ENCODE data around the gene ECI1. TPM values are rescaled to one million over a fixed set of nuclear protein-coding genes. Genes with fewer than 3 reads are reported as not detected.
A peak's percentile ranks its signal among the peaks of the same experiment; 100 is the strongest.

The ECI1 gene
- total RNA-seq, 2 donors from 2014 or later = 29.1 to 51.1 TPM

DNA sequence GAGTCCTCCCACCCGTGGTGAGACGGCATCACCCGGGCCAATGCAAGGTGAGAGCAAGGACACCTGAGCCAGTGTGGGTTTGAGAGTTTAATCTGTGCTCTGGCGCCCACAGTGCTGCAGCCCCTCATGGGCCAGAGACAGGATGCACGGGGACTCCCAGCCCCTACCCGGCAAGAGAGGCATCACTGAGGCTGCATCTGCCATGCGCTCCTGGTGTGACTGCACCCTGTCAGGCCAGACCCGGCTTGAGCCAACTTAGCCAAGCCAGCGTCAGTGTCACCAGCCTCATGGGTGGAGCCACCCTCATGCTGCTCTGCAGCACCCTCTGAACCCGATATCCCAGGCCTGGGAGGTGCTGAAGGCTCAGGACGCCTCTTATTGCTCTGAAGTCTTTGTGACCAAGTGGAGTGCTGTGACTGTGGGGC is 39.5 kb downstream of the ECI1 start:
- DNase-seq (ENCODE audit: low spot score) (no peak), ATAC-seq (no peak)
- Mint-ChIP-seq H3K9me3 (no peaks in the 10 kb centered on the region), H3K27ac (no peak overlapping the region), H3K36me3 (peaks cover 6% of the 10 kb centered on the region), H3K4me1 (ENCODE audit: low read depth in 2 of 2) (peaks cover 21 to 23% of the 10 kb centered on the region in 2 donors), H3K4me3 (peak overlapping the region; percentile 47), H3K27me3 (no peaks in the 10 kb centered on the region)

GRCh38 chr16:2210386-2211365 is 40.7 kb downstream of the ECI1 start, which contains the start of gene BRICD5:
BRICD5 (minus strand) TSS chr16:2210863; CDS start chr16:2210833, 30 bp downstream.
- Mint-ChIP-seq H3K27me3 (no peaks in the 10 kb centered on the region), H3K27ac (no peak within 1 kb of the TSS), H3K4me3 (no peak within 1 kb of the TSS), H3K4me1 (ENCODE audit: low read depth in 2 of 2) (peaks cover 26 to 28% of the 10 kb centered on the region in 2 donors), H3K36me3 (peaks cover 6% of the 10 kb centered on the region), H3K9me3 (no peaks in the 10 kb centered on the region)
- no peak for DNase-seq (ENCODE audit: low spot score)
- no peak for ATAC-seq

DNA sequence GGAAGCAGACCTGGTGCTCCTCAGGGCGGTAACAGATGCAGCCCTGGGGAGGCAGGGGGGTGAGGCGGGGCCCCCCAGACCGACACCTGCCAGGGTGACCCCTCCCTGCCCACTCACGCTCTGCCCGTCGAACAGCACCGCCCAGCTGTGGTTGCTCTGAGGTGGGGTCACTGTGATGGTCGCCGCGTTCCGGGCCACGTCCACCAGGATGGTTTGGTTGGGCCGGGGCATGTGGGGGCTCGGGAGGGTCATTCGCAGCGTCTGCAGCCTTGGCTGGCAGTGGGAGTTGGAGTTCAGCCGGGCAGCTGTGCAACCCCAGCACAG is 41.4 kb downstream of the ECI1 start:
- Mint-ChIP-seq H3K27ac (no peak overlapping the region), H3K4me1 (ENCODE audit: low read depth in 2 of 2) (peaks cover 26 to 28% of the 10 kb centered on the region in 2 donors), H3K27me3 (no peaks in the 10 kb centered on the region), H3K9me3 (no peaks in the 10 kb centered on the region), H3K36me3 (peaks cover 6% of the 10 kb centered on the region), H3K4me3 (no peak overlapping the region)
- no peak for DNase-seq (ENCODE audit: low spot score)
- no peak for ATAC-seq

DNA sequence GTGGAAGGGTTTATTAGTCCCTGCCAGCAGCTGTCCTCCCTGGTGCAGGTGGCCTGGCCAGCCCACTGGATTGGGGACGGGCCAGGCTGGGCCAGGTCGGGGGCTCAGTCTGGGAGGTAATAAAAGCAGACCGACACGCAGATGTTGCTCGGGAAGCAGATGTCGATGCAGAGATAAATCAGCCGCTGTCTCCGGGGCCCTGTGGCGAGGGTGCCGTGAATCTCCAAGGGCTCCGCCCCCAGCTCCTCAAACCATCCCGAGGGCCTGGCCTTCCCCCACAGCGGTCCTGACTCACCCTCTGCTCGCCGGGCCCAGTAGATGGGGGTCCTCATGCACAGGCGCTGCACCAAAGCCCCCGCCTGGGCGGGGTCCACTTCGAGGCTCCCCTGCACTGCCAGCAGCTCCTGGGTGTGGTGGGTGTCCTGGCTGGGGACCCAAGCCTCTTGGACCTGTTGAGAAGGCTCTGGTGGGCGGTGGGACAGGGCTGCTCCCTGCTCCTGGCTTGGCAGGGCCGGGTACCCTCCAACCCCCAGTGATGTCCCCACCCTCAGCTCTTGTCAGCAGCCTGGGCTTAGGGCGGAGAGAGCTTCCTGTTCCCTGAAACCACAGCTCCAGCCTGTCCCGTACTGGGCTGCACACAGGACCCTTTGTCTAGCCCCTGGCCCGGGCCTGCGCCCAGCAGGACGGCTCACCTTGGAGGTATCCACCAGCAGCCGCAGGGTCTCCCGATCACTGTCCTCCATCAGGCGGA is 42.0 kb downstream of the ECI1 start:
- Mint-ChIP-seq H3K9me3 (no peaks in the 10 kb centered on the region), H3K27ac (no peak overlapping the region), H3K4me1 (ENCODE audit: low read depth in 2 of 2) (peaks cover 30 to 31% of the 10 kb centered on the region in 2 donors), H3K27me3 (no peaks in the 10 kb centered on the region), H3K4me3 (no peak overlapping the region), H3K36me3 (peaks cover 6% of the 10 kb centered on the region)
- DNase-seq (ENCODE audit: low spot score) (no peak), ATAC-seq (no peak)

DNA sequence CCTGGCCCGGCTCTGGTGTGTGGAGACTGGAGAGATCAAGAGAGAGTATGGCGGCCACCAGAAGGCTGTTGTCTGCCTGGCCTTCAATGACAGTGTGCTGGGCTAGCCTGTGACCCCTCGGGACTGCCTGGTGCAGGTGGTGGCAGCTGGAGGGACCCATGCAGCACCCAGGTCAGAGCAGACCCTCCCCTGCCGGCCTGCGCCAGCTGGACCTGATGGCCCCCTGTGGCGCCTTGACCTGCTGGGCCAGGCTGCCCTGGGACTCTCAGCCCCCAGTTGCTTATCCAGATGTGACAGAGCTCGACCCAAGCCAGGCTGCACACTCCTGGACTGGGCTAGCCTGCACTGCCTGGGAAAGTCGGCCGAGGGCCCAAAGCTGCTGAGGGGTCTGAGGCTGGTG is 42.6 kb downstream of the ECI1 start:
- H3K36me3 Mint-ChIP-seq = peaks cover 6% of the 10 kb centered on the region
- DNase-seq (ENCODE audit: low spot score) (no peak), ATAC-seq (no peak)
- no peaks in the 10 kb centered on the region for H3K27me3 Mint-ChIP-seq
- no peak overlapping the region for H3K27ac Mint-ChIP-seq
- H3K4me3 Mint-ChIP-seq = no peak overlapping the region
- no peaks in the 10 kb centered on the region for H3K9me3 Mint-ChIP-seq
- H3K4me1 Mint-ChIP-seq (ENCODE audit: low read depth in 2 of 2) = peaks cover 34% of the 10 kb centered on the region in 2 donors

- no peaks in the 10 kb centered on the region for H3K9me3 Mint-ChIP-seq
- no peak for DNase-seq (ENCODE audit: low spot score)
- H3K4me3 Mint-ChIP-seq = no peak overlapping the region
- H3K27me3 Mint-ChIP-seq = no peaks in the 10 kb centered on the region
- H3K4me1 Mint-ChIP-seq (ENCODE audit: low read depth in 2 of 2) = peaks cover 29 to 33% of the 10 kb centered on the region in 2 donors
- no peak for ATAC-seq
- no peak overlapping the region for H3K27ac Mint-ChIP-seq
- peaks cover 6% of the 10 kb centered on the region for H3K36me3 Mint-ChIP-seq
Measured at GRCh38 chr16:2208308-2208707, 43.1 kb downstream of the ECI1 start.

DNA sequence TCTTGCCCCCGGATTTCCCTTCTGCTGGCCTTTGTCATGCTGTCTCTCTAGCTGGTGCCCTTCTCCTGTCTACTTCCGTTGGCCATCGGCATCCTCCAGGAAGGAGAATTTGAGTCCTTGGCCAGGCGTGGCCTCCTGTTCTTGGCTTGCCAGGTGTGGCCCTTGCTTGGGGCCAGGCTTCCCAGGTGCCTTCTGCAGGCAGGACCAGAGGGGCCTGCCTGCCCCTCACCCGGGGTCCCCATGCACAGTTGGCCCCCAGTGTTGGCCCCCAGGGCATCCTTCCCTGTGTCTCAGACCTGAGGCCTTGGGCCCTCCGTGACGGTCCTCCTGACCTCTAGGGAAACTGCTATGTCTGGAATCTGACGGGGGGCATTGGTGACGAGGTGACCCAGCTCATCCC is 43.5 kb downstream of the ECI1 start:
- no peaks in the 10 kb centered on the region for H3K9me3 Mint-ChIP-seq
- peaks cover 6% of the 10 kb centered on the region for H3K36me3 Mint-ChIP-seq
- no peak for ATAC-seq
- no peaks in the 10 kb centered on the region for H3K27me3 Mint-ChIP-seq
- peak overlapping the region; percentile 41 to 48 for H3K27ac Mint-ChIP-seq
- no peak for DNase-seq (ENCODE audit: low spot score)
- peaks cover 27 to 30% of the 10 kb centered on the region in 2 donors for H3K4me1 Mint-ChIP-seq (ENCODE audit: low read depth in 2 of 2)
- H3K4me3 Mint-ChIP-seq = peak overlapping the region; percentile 72

- no peaks in the 10 kb centered on the region for H3K27me3 Mint-ChIP-seq
- H3K36me3 Mint-ChIP-seq = peaks cover 6% of the 10 kb centered on the region
- peak overlapping the region; percentile 86 for H3K4me3 Mint-ChIP-seq
- H3K27ac Mint-ChIP-seq = peak overlapping the region; percentile 41 to 59
- peaks cover 24% of the 10 kb centered on the region in 2 donors for H3K4me1 Mint-ChIP-seq (ENCODE audit: low read depth in 2 of 2)
- ATAC-seq (no peak), DNase-seq (ENCODE audit: low spot score) (no peak)
- no peaks in the 10 kb centered on the region for H3K9me3 Mint-ChIP-seq
Measured at GRCh38 chr16:2206780-2207433, 44.5 kb downstream of the ECI1 start.

GRCh38 chr16:2206420-2206779 is 45.0 kb downstream of the ECI1 start:
- peak overlapping the region; percentile 86 for H3K4me3 Mint-ChIP-seq
- DNase-seq (ENCODE audit: low spot score) = no peak
- H3K27ac Mint-ChIP-seq = peak overlapping the region; percentile 59 to 71
- H3K4me1 Mint-ChIP-seq (ENCODE audit: low read depth in 2 of 2) = peaks cover 21% of the 10 kb centered on the region in 2 donors
- no peaks in the 10 kb centered on the region for H3K27me3 Mint-ChIP-seq
- no peaks in the 10 kb centered on the region for H3K9me3 Mint-ChIP-seq
- no peak for ATAC-seq
- peaks cover 6% of the 10 kb centered on the region for H3K36me3 Mint-ChIP-seq

- H3K27me3 Mint-ChIP-seq = no peaks in the 10 kb centered on the region
- H3K27ac Mint-ChIP-seq = peak overlapping the region; percentile 59 to 71
- H3K4me1 Mint-ChIP-seq (ENCODE audit: low read depth in 2 of 2) = peaks cover 21% of the 10 kb centered on the region in 2 donors
- peaks cover 6% of the 10 kb centered on the region for H3K36me3 Mint-ChIP-seq
- ATAC-seq = peak in 1 of 2 donors; percentile 7
- H3K9me3 Mint-ChIP-seq = no peaks in the 10 kb centered on the region
- peak overlapping the region; percentile 86 for H3K4me3 Mint-ChIP-seq
- no peak for DNase-seq (ENCODE audit: low spot score)
Measured at GRCh38 chr16:2205967-2206313, 45.4 kb downstream of the ECI1 start.

DNA sequence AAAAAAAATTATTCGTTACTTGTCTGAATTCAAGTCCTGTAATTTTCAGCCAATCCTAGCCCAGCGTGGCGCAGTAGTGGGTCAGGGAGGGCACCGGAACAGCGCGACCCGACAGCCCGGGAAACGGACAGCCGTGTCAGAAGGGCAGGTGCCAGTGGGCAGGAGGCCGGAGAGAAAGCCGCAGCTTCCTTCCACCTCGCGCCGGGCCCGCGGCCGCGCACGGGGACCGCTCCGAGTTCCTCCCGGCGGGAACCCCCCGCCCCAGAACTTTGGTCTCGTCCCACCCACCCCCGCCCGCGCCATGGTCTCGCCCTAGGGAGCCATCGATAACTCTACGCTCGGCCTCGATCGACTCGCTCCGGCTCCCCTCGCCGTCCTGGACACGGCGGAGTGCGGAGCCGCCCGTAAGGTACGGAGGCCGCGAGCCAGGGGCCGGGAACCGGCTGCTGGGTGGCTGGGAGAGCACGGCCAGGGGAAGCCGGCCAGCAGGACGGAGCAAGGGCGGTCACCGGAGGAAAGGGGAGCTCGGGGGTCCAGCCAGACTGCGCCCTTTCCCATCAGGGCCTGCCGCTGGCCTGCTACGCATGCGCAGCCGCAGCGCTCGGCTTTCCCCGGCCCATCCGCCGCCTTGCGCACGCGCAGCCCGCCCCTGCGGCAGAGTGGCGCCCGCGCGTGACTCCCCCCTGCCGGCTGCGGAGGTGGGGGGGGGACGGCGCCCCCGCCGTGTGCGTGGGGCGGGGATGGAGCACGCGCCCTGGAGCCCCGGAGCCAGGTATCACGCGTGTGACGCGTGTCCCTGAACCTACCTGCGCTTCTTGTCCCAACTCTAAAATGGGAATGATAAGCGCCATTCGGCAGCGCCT is 46.1 kb downstream of the ECI1 start, which contains the start of gene MLST8:
Gene MLST8 (plus strand): TSS at position 351 of the 863 bp plus-strand sequence. CDS start 632 bp downstream, outside the sequence.
- H3K4me3 Mint-ChIP-seq = peak within 1 kb of the TSS; percentile 86
- peak; percentile 92 for DNase-seq (ENCODE audit: low spot score)
- peak; percentile 93 to 94 for ATAC-seq

GRCh38 chr16:2204416-2205103 is 46.8 kb downstream of the ECI1 start:
- Mint-ChIP-seq H3K4me3 (peak overlapping the region; percentile 81), H3K27me3 (no peaks in the 10 kb centered on the region), H3K36me3 (peaks cover 6% of the 10 kb centered on the region), H3K9me3 (no peaks in the 10 kb centered on the region), H3K4me1 (ENCODE audit: low read depth in 2 of 2) (peaks cover 21% of the 10 kb centered on the region in 2 donors), H3K27ac (peak overlapping the region; percentile 56 to 71)
- DNase-seq (ENCODE audit: low spot score) (no peak), ATAC-seq (no peak)

More for the DNA sequence above, 46.1 kb downstream of the ECI1 start, which contains the start of gene MLST8:
- no peaks in the 10 kb centered on the region for H3K9me3 Mint-ChIP-seq
- peaks cover 21% of the 10 kb centered on the region in 2 donors for H3K4me1 Mint-ChIP-seq (ENCODE audit: low read depth in 2 of 2)
- H3K27ac Mint-ChIP-seq = peak within 1 kb of the TSS; percentile 59 to 71
- no peaks in the 10 kb centered on the region for H3K27me3 Mint-ChIP-seq
- H3K36me3 Mint-ChIP-seq = peaks cover 6% of the 10 kb centered on the region
